BJ (cell line): ENCODE measurements around the gene ADGRD2. TPM values are rescaled to one million over a fixed set of nuclear protein-coding genes. Genes with fewer than 3 reads are reported as not detected.

ENCODE experiments used
- CTCF ChIA-PET: fragments of 350-600 bp; formaldehyde crosslinking; extraction: SDS; loops from one replicate; lab custom pipeline; 2021; ENCODE audit warnings: antibody characterized with exemption, inconsistent platforms; lab: Yijun Ruan, JAX
- POLR2A ChIA-PET: fragments of 300-600 bp; sonication (Branson Sonifier 250); formaldehyde crosslinking; extraction: SDS; loops from one replicate; lab custom pipeline; 2021; ENCODE audit warnings: antibody characterized with exemption; lab: Charles Lee
- DNase-seq: peaks from one replicate; pipeline ENCODE4 v3.0.0-alpha.2; 2011; ENCODE audit warnings: low read depth
- H3K27me3 ChIP-seq: 2 replicates; pipeline ENCODE4 v1.6.0; 2011; ENCODE audit warnings: low read length; ENCODE audit not compliant: control insufficient read depth, insufficient read depth
- H3K36me3 ChIP-seq: 2 replicates; pipeline ENCODE4 v1.5.1; 2011; ENCODE audit warnings: low read length; ENCODE audit not compliant: control insufficient read depth, insufficient read depth
- H3K4me3 ChIP-seq: 2 replicates; pipeline ENCODE4 v1.5.1; 2011; ENCODE audit warnings: low read depth, mild to moderate bottlenecking, control low read depth, low read length
- polyA plus RNA-seq: library from polyadenylated mRNA; depleted of rRNA; stranded (reverse); fragments of >200 nt; gene quantifications from 2 replicates; pipeline ENCODE4 v1.2.3, GENCODE V29; 2011
- TF ChIP-seq, protein P1 (sequence below): IDR thresholded peaks from 2 replicates; pipeline ENCODE4 v1.5.1; 2011; ENCODE audit warnings: low read depth, mild to moderate bottlenecking, control low read depth, inconsistent platforms, low read length, moderate library complexity; ENCODE audit not compliant: insufficient read depth

The ADGRD2 gene
- polyA plus RNA-seq, 1 experiment, result not detected

DNA sequence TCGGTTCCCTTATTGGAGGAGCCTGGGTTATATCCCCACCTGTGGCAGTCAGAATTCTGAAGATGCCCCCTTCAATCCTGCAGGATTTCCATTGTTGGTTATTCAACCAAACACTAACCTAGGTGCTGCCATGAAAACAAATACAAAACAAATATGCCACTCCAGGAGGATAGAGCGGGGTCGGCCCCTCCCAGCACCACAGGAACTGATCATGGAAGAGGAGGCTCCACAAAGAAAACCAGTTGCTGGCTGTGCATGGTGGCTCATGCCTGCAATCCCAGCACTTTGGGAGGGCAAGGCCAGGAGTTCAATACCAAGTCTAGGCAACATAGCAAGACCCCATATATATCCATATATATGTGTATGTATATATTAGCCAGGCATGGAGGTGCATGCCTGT, 13.2 kb upstream of the ADGRD2 start:
- TF ChIP-seq, protein P1, sequence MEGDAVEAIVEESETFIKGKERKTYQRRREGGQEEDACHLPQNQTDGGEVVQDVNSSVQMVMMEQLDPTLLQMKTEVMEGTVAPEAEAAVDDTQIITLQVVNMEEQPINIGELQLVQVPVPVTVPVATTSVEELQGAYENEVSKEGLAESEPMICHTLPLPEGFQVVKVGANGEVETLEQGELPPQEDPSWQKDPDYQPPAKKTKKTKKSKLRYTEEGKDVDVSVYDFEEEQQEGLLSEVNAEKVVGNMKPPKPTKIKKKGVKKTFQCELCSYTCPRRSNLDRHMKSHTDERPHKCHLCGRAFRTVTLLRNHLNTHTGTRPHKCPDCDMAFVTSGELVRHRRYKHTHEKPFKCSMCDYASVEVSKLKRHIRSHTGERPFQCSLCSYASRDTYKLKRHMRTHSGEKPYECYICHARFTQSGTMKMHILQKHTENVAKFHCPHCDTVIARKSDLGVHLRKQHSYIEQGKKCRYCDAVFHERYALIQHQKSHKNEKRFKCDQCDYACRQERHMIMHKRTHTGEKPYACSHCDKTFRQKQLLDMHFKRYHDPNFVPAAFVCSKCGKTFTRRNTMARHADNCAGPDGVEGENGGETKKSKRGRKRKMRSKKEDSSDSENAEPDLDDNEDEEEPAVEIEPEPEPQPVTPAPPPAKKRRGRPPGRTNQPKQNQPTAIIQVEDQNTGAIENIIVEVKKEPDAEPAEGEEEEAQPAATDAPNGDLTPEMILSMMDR, result no peak
- ChIA-PET POLR2A (no interaction called here), CTCF (no interaction called here)
- no peak for DNase-seq
- Histone ChIP-seq H3K36me3 (no peaks in the 10 kb centered on the region), H3K27me3 (peaks cover 9% of the 10 kb centered on the region), H3K4me3 (no peak overlapping the region)

DNA sequence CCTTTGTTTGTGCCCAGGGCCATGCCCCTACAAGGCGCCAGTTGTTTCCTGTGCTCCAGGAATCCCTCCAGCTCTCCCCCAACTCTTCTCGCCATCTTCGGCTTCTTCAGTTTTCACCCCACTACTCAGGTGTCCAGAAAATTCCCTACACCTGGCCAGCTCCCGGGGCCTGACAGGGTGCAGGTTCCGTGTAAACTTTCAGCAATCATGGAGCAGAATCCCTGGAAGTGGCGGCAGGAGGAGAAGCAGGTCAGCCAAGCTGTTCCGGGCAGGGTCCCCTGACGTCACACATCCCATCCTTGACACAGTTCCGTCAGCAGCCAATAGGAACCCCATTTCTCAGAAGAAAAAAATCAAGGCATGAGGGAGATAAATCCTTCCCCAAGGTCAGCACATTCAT, 12.2 kb upstream of the ADGRD2 start:
- DNase-seq, result no peak
- Histone ChIP-seq H3K36me3 (no peaks in the 10 kb centered on the region), H3K27me3 (peaks cover 9% of the 10 kb centered on the region), H3K4me3 (no peak overlapping the region)
- TF ChIP-seq, protein P1, result no peak
- ChIA-PET POLR2A (no interaction called here), CTCF (no interaction called here)

DNA sequence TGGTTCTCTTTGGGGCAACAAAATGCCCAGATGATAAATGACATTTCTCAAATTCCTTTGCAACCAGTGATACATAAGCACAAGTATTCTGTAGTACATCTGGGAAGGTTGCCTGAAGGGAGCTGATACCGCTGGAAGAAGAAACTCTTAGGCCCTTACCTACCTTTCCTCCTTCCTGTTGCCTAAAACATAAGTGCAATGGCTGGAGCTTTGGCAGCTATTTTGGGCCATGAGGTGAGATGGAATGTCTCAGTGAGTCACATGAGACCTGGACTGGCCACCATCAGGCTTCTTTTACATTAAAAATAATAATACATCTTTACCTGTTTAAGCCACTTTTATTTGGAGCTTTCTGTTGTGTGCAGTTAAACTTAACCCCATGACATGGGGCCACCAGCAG, 11.2 kb upstream of the ADGRD2 start:
- H3K4me3 ChIP-seq, result no peak overlapping the region
- ChIA-PET POLR2A (no interaction called here), CTCF (no interaction called here)
- TF ChIP-seq, protein P1, result no peak
- H3K27me3 ChIP-seq, result peaks cover 7% of the 10 kb centered on the region
- no peak for DNase-seq
- H3K36me3 ChIP-seq, result no peaks in the 10 kb centered on the region

DNA sequence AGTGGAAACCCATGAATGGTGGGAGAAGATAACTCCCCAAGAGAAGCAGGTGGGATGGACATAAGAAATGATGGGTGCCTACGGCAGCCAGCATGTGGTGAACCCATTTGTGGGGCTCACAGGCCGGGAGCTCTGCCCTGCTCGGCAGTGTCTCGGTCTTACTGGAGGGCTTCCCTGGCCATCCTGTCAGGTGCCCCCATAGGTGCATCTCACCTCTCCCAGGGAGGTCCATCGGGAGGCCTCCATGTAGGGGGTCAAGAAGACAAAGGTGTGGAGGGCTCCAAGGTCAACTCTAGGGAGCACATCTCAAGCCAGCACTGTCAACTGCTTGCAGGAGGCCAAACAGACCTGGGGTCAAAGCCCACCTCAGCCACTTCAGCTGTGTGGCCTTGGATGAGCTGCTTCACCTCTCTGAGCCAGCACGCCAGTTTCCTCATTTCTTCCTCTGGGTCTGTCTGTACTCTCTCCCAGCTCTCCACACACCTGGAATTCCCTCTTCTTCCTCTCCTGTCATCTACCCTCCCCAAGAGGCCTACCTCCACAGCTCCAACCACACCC, 10.5 kb upstream of the ADGRD2 start:
- Histone ChIP-seq H3K27me3 (peaks cover 7% of the 10 kb centered on the region), H3K4me3 (no peak overlapping the region), H3K36me3 (no peaks in the 10 kb centered on the region)
- no peak for DNase-seq
- POLR2A ChIA-PET, result no interaction called here
- TF ChIP-seq, protein P1, result no peak
- CTCF ChIA-PET, result interaction anchor here (1.0 kb wide), 1 partner anchor 21 kb away, joined by 3 read pairs; no protein-coding TSS in a partner anchor

DNA sequence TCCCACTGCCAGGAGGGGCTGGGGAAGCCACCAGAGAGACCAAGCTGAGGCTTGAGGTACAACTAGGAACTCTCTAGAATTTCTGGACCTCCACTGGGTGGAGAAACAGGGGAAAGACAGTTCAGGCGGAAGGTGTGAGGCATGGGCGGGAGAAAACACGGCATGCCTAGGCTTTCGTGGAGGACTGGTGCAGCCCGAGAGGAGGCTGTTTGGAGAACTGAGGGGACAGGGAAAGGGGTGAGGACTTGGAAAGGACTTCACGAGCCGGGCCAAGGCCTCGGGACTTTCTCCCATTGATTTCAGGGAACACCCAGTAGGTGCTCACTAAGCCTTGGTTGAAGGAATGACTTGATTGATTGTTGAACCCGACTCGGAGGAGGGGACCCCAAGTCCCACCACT, 9.5 kb upstream of the ADGRD2 start:
- CTCF ChIA-PET, result no interaction called here

More for the DNA sequence above, 9.5 kb upstream of the ADGRD2 start:
- DNase-seq, result no peak
- Histone ChIP-seq H3K36me3 (no peaks in the 10 kb centered on the region), H3K4me3 (no peak overlapping the region), H3K27me3 (peaks cover 7% of the 10 kb centered on the region)
- TF ChIP-seq, protein P1, result no peak
- POLR2A ChIA-PET, result no interaction called here
